NCI-H2196 (cell line): ENCODE measurements around the gene BBS9.

Source experiments
- DNase-seq: peaks from one replicate; lab custom pipeline; 2025; ENCODE audit not compliant: unreplicated experiment; lab: John Stamatoyannopoulos, UW

The BBS9 gene

DNA sequence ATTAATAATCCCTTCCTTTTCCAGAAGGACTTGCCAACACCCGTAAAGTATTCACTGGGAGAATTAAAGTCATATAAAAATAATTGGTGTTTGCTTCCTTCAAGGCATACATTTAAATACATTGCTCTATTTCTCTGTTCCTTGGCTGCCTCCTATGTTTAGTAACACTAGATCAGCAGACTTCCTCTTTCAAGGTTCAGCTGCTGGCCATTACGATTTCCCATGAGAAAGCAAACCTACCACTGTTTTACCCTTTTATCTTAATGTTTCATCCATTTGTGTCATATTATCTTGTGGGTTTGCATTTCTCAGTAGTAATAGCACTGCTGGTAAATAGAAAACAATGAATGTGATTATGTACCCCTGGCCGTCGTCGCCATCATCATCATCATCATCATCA, 462.1 kb downstream of the BBS9 start:
- DNase-seq: no peak

GRCh38 chr7:33592718-33593117, 463.4 kb downstream of the BBS9 start:
- no peak for DNase-seq

- DNase-seq: no peak
Observed at GRCh38 chr7:33593611-33594010, 464.2 kb downstream of the BBS9 start.

DNA sequence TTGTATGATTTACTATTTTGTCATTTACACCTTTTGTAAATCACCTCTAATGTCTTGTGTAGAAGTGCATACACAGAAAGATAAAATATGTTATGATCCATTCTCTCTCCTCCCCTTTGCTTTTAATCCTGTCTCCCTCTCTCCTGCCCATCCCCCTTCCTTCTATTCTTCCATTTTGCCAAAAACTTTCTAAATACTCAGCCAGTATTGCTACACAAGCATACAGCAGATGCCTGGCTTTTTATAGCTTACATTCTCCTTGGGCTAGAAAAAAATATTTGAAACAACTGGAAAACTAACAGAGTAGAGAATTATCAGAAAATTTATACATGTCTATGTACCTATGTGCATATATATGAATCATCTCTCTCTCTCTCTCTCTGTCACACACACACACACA, 467.3 kb downstream of the BBS9 start:
- no peak for DNase-seq

DNA sequence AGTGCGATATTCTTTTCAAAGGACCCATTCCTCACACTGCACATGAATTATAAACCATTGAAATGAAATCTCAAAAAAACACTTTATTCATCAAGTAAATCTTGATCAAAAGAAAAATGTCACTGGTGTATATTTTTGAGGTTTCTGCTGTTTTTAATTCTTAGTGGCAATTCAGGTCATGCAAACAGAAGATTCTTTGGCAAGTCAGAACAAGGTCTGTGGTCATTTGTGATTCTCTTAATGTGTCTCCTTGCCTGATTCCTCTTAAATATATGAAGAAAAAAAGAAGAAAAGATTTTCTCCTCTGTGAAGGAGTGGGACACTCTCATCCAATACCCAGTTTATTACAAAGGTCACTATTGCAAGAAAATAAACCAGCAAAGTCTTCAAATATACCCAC, 467.8 kb downstream of the BBS9 start:
- DNase-seq: no peak

GRCh38 chr7:33601101-33601500, 471.7 kb downstream of the BBS9 start:
- no peak for DNase-seq

- DNase-seq: no peak
Observed at GRCh38 chr7:33601884-33602283, 472.5 kb downstream of the BBS9 start.

DNA sequence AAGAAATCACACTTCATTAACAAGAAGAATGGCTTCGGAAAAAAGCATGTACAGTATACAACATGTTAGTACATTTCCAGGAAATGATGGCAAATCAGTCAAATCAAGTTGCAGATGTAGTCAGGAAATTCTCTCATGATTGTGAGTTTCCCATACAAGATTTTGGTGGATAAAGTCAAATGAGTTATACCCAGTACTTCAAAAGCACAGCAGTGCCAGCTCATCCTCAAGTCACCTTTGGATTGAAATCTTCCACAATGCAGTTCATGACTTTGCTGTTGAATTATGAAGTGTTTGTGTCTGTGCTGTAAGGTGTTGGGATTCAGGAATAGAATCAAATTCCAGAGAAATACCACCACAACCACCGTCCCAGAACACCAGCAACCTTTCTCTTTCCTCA, 474.7 kb downstream of the BBS9 start:
- no peak for DNase-seq

GRCh38 chr7:33610918-33611317, 481.6 kb downstream of the BBS9 start:
- no peak for DNase-seq

DNA sequence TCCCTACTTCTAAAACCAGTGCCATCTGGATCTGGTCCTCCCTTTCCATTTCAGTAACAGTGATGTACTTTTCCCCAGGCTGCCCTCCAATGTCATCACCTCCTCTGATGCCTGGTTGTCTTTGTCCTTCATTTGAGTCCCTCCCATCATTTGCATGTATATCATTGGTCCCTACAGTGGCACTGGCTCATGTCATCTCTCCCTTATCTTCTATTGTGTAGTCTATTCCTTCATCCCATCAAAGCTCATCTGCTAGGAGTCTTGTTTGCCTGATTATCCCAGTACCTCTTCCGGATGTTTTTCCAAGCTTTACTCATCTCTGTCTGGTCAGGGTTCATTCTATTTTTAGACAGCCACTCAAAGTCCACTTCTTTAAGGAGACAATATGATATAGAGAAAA, 483.1 kb downstream of the BBS9 start:
- DNase-seq: no peak

- no peak for DNase-seq
Observed at GRCh38 chr7:33614357-33615117, 485.2 kb downstream of the BBS9 start.

DNA sequence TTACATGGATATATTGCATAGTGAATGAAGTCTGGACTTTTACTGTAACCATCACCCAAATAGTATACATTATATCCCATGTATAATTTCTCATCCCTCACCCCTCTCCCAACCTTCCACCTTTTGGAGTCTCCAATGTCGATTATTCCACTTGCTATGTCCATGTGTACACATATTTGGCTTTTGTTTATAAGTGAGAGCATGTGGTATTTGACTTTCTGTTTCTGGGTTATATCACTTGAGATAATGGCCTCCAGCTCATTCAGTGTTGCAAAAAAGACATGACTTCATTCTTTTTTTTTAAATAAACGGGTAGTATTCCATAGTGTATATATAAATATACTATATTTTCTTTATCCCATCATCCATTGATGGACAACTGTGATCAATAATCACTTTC, 487.4 kb downstream of the BBS9 start:
- no peak for DNase-seq

DNA sequence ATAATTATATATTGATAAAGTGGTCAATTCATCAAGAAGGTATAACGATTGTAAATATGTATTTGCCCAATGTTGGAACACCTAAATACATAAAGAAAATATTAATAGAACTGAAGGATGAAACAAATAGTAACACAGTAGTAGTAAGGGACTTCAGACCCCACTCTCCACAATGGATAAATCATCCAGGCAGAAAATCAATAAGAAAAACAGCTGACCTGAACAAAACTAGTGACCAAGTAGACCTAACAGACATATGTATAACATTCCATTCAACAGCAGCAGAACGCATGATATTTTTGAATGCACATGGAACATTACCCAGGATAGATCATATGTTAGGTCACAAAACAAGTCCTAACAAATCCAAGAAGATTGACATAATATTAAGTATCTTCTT, 489.9 kb downstream of the BBS9 start:
- DNase-seq: no peak

GRCh38 chr7:33623267-33623666, 493.9 kb downstream of the BBS9 start:
- no peak for DNase-seq

GRCh38 chr7:33624215-33624614, 494.9 kb downstream of the BBS9 start:
- DNase-seq: no peak

- DNase-seq: no peak
Observed at GRCh38 chr7:33626869-33627268, 497.5 kb downstream of the BBS9 start.

DNA sequence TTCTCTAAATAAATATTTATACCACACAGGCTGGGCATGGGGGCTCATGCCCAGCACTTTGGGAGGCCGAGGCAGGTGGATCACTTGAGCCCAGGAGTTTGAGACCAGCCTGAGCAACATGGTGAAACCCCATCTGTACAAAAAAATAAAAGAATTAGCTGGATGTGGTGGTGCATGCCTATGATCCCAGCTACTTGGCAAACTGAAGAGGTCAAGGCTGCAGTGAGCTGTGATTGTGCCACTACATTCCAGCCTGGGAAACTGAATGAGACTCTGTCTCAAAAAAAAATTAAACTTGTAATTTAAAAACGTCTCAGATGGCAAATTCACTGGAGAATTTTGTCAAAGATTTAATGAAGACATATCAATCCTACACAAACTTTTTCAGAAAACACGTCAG, 498.4 kb downstream of the BBS9 start:
- DNase-seq: no peak

DNA sequence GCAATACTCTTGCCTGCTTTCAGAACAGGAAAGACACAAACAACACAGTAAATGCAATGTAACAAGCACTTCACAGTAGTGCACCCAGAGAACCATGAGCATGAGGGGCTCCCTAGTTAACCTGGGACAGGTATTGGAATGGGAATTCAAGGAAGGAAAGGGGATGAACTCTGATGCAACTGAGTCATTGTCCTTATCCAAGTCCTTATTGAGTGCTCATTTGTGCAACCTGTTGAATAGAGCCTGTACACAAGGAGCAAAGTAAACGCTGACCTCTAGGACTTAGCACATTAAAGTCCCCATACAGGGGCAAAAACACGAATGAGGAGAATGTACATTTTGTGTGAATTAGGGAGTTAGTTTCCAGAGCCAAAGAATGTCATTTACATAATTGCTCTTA, 499.5 kb downstream of the BBS9 start:
- DNase-seq: no peak

GRCh38 chr7:33630359-33630758, 501.0 kb downstream of the BBS9 start:
- DNase-seq: no peak

- DNase-seq: no peak
Observed at GRCh38 chr7:33632322-33632721, 503.0 kb downstream of the BBS9 start.

DNA sequence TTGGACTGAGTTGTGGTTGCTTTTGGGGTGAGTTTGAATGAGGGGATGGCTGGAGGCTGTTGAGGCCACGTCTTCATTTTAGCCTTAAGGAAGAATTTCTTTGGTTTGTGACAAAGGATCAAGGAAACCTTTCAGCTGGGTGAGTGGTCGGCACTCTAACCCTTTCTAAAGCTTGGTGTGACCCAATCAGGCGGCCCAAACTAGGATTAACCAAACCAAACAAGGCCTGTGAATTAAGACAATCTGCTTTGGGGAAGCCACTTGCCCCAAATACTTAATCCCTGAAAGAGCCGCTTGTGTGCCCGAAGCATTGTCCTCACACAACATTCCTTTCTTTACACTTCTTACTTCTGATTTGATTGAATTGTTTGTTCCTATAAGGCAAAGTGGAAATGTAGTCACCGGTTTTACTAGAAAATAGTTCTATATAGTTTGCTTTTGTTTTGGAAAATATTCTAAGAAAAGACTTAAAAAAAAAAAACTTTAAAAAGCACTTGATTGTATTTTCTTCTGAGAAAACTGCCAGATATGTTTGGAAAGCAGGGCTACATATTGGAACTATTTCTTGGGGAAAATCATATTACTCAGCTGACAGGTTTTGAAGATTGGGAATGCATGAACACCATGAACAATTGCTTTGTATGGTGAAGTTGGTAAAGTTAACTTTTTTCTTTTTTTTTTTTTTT, 503.6 kb downstream of the BBS9 start:
- no peak for DNase-seq

GRCh38 chr7:33634606-33635005, 505.2 kb downstream of the BBS9 start:
- no peak for DNase-seq

DNA sequence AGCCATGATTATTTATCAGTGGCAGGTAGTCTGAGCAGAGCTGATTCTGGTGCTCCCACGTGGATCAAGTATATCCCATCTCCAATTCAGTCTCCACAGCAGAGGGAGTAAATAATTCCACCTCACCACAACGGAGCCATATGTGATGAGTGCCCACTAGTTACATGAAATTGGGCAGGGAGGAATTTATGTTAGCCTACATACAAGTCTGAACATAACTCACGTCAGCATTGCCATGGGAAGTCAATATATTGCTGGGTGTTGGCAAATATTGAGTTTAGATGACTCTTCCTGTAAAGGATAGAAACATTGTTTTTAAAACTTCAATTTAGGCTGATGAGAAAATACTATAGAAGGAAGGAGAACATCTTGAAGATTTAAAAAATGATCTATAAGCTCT, 507.0 kb downstream of the BBS9 start:
- DNase-seq: no peak
